T-helper 2 cell (primary cell): ENCODE data around the gene WNT10A.
"Not testable (repeated sequence)": the region's sequence is repeated elsewhere in the genome, so short reads cannot be mapped to it uniquely, and the experiment has no call there.

Source experiments
- DNase-seq, 5 experiments: peaks; one replicate each; pipeline versions ENCODE4 v3.0.0 to v3.0.0-alpha.2; 2012 to 2022
- total RNA-seq, 2 donors: gene quantifications; one replicate each; lab custom pipeline; 2026; lab: John Stamatoyannopoulos, UW

WNT10A gene
- total RNA-seq = 17.4 to 29.3 reads per million in 2 donors

GRCh38 chr2:218880102-218880858 lies at the start of gene WNT10A:
TSS of gene WNT10A (plus strand) at chr2:218880852. CDS start at chr2:218880996, 144 bp downstream.
- peak; percentile 58 to 90 (median 72) for DNase-seq

- no peak for DNase-seq
Measured at GRCh38 chr2:218831378-218831990, 49.2 kb upstream of the WNT10A start, which contains the start of gene PRKAG3. TSS of gene PRKAG3 (minus strand) at chr2:218831803.

GRCh38 chr2:218832081-218832480 lies 48.6 kb upstream of the WNT10A start:
- DNase-seq = no peak

- no peak for DNase-seq
Measured at GRCh38 chr2:218832520-218832919, 48.1 kb upstream of the WNT10A start.

- DNase-seq = no peak
Measured at GRCh38 chr2:218833023-218833609, 47.5 kb upstream of the WNT10A start.

GRCh38 chr2:218834685-218835084 lies 46.0 kb upstream of the WNT10A start:
- DNase-seq = no peak

GRCh38 chr2:218837495-218837894 lies 43.2 kb upstream of the WNT10A start:
- no peak for DNase-seq

- DNase-seq = no peak
Measured at GRCh38 chr2:218839430-218839829, 41.2 kb upstream of the WNT10A start.

- DNase-seq = no peak
Measured at GRCh38 chr2:218839888-218840287, 40.8 kb upstream of the WNT10A start.

GRCh38 chr2:218844334-218844733 lies 36.3 kb upstream of the WNT10A start:
- DNase-seq = not testable (repeated sequence)

GRCh38 chr2:218846963-218847362 lies 33.7 kb upstream of the WNT10A start:
- not testable (repeated sequence) for DNase-seq

- DNase-seq = no peak
Measured at GRCh38 chr2:218849721-218850120, 30.9 kb upstream of the WNT10A start.

GRCh38 chr2:218850796-218851195 lies 29.9 kb upstream of the WNT10A start:
- no peak for DNase-seq

- DNase-seq = no peak
Measured at GRCh38 chr2:218851286-218851685, 29.4 kb upstream of the WNT10A start.

- peak; percentile 29 to 61 (median 54) for DNase-seq
Measured at GRCh38 chr2:218852911-218853667, 27.6 kb upstream of the WNT10A start.

GRCh38 chr2:218853766-218854165 lies 26.9 kb upstream of the WNT10A start:
- DNase-seq = no peak

GRCh38 chr2:218854860-218855259 lies 25.8 kb upstream of the WNT10A start:
- DNase-seq = no peak

- no peak for DNase-seq
Measured at GRCh38 chr2:218855305-218856166, 25.1 kb upstream of the WNT10A start.

GRCh38 chr2:218856167-218856895 lies 24.3 kb upstream of the WNT10A start:
- DNase-seq = peak in 1 of 5 experiments; percentile 32

- DNase-seq = no peak
Measured at GRCh38 chr2:218856896-218857243, 23.8 kb upstream of the WNT10A start.
